Peyer's patch (tissue), 4 donors: ENCODE results near the gene CYP11A1.

Source experiments
- CTCF ChIP-seq, 6 experiments: fragments of 450-650 bp in 4 of 6; fragments of 200-600 bp in 2 of 6; sonication (generic) in 1 of 6; IDR thresholded peaks; one replicate each; pipeline ENCODE4 v1.5.1; 2017 to 2019; ENCODE audit warnings: antibody characterized with exemption in 6 of 6, mild to moderate bottlenecking in 3 of 6, moderate library complexity in 1 of 6
- POLR2A ChIP-seq, 2 donors: fragments of 450-650 bp; IDR thresholded peaks; one replicate each; pipeline ENCODE4 v1.5.1; 2017; ENCODE audit warnings: antibody characterized with exemption in 2 of 2, mild to moderate bottlenecking in 2 of 2, moderate library complexity in 2 of 2

GRCh38 chr15:74378848-74379247 lies 11.4 kb upstream of the CYP11A1 start:
- TF ChIP-seq CTCF (IDR thresholded peaks at IDR 0.05) (no peak), POLR2A (IDR thresholded peaks at IDR 0.05) (no peak)
